SH-SY5Y (cell line): ENCODE measurements around the gene LRRC10B.

ENCODE experiments used
- GATA2 ChIP-seq: IDR thresholded peaks from 2 replicates; pipeline ENCODE4 v1.6.1; 2011; ENCODE audit warnings: mild to moderate bottlenecking, low read depth, low read length
- GATA3 ChIP-seq: IDR thresholded peaks from 2 replicates; pipeline ENCODE4 v1.6.1; 2011; ENCODE audit warnings: low read depth, mild to moderate bottlenecking, low read length, moderate library complexity

DNA sequence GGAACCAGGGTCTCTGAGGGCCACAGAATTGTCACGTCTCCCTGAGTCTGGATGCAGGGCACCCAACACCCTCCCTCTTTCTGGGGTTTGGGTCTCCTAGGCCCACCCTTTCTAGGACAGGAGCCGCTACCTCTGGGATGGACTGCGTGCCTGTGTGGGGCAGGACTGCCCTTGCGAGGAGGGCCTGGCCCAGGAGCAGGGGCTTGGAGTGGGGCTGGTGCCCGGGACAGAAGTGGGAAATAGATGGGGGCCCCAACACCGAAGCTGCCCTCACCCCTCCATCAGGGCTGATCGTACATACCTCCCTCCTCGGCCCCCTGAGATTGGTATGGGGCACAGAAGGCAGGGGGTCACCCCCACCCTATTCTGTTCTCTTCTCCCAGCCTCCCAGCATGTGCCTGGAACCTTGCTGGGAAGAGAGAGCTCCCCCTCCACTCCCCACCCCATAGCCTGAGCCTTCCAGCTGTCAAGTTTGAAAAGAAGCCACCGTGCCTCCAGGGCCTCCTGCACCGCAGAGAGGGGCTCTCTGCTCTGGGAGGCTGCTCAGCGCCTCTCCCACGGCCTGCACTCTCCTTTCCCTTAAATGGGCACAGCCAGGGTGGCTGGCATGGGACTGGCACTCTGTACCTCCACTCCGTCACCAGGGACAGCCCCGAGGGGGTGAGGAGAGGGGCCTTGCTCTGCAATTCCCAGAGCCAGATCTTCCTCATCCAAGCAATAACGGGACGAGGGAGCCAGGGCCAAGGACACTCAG is 1.8 kb downstream of the LRRC10B start:
- no peak for TF ChIP-seq GATA2
- TF ChIP-seq GATA3 = no peak
